HG02588 (cell line): Measurements from ENCODE around the gene KLC4.

Source experiments
- ATAC-seq: cut with Tn5 transposase; IDR thresholded peaks from one replicate; pipeline ENCODE4 v1.9.1; 2021; ENCODE audit warnings: mild to moderate bottlenecking, moderate library complexity; ENCODE audit not compliant: unreplicated experiment

Gene KLC4

DNA sequence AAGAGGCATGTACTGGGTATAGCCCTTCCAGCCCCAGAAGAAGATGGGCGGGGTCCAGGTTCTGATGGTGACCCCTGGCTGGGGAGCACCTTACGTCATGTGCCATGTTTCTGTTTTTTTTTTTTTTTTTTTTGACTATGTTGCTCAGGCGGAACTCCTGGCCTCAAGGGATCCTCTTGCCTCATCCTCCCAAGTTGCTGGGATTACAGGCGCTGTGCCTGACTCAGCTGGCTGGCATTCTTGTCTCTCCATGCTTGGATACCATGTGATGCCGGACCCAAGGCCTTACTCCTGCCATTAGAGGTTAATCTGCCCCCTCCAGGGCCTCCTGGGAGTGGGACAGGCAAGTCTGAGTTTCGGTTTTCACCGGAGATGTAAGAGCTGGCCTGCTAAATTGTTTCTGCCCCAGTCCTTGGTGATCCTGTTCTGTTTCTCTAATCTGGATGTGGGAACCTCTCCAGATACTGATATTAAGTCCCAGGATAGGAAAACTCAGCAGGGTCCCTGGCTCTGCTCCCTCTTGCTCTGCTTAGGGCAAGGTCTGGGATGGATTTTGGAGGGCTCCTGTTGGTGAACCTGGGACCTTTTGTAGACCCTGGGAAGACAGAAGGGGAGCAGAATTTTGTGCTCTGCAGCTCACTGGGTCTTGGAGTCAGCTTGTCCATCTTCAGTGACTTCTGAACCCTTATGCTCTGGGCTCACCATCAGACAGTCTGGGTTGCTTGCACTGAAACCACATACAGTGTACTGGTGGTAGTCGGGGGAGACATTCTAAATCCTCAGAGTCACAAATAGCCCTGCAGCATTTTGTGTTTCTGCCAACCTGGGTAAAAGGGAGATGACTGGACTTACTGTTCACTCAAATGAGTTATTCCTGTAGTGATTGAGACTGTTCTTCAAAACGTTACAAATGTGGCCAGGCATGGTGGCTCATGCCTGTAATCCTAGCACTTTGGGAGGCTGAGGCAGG, 61.8 kb downstream of the KLC4 start:
- ATAC-seq: no peak

DNA sequence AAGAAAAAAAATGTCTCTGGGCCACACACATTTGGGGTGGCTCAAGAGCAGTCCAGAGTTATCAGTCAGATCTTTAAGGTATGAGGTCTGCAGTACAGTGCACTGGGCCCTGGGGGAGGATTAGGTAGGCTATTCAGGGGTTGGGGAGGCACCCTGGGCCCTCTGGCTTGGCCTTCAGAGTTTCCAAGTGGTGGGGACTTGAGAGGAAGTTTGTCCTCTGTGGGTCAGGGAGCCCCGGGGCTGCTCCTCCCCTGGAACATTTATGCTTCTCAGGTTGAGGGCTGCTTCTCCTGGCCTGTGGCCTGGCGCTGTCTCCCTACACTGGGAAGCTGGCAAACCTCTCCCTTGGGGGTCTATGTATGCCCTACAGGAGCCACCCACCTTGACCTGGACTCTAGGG, 62.7 kb downstream of the KLC4 start:
- ATAC-seq: no peak

DNA sequence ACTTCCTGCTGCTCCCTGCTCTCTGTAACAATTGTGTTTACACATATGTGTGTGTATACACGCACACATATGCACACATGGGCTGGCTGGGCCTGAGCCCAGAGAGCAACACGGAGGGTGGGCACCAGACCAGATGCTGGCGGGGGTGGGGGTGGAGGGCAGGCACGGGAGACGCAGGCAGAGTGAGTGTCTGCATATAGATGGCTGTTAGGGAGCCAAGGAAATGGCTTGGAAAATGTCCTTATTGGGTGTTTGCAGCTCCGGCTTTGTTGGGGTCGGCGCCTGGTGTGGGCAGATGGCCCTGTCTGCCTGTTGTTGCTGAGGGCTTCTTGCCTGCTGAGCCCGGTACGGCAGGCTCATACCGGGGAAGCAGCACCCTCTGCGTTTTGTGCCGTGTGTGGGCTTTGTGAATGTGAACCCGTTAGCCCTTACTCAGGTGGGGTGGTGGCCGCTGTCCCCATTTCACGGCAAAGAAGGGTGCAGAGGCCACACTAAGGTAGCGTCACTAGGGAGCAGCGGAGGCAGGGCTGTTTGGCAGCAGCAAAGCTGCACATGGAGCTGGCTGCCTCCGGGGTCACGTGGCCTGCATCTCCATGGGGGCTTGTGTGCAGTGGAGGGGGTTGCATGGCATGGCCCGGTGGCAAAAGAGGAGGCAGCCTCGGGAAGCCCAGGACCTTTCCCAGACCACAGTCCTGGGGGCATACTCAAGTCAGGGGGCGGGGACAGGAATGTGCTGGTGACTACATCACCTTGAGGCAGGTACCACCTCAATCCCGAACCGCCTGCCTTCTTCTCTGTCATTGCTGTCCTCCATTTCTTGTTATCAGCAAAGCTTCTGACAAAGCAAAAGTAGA, 64.3 kb downstream of the KLC4 start:
- no peak for ATAC-seq

DNA sequence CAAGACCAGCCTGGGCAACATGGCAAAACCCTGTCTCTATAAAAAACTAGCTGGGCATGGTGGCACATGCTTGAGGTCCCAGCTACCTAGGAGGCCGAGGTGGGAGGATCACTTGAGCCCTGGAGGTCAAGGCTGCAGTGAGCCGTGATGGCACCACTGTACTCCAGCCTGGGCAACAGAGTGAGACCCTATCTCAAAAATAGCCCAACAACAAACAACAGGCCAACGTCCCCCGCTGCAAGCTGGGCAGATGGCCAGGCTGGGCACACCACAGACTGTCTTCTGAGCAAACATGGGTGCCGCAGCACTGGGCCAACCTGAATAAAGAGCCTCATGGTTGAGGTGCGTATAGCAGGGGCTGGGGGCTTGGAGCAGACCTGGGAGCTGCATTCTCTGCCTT, 65.0 kb downstream of the KLC4 start:
- no peak for ATAC-seq
